ENCODE measurements around the gene PAIP2B. TPM values are rescaled to one million over a fixed set of nuclear protein-coding genes. Genes with fewer than 3 reads are reported as not detected.

PAIP2B gene
- total and polyA plus RNA-seq, 8 donors = 4.9 to 14.1 (median 8.1) TPM

DNA sequence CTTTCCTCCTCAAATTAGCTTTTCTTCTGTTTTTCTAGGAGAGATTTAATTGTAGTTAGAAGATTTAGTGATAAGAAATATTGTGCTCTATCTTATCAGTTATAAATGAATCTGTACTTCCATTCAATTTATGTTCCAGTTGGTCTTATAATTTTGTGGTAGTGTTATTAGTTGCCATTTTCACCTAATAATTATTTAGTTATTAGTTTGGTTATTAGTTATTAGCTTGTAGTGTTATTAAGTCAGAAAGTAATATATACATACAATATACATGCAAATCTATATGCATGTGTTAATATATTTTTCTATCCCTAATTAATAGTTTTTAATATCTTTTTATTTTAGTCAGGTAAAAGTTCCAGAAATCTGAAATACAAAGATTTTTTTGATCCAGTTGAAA is 93.3 kb downstream of the PAIP2B start:
- DNase-seq = no peak
- Histone ChIP-seq H3K27me3 (no peaks in the 10 kb centered on the region), H3K27ac (no peak overlapping the region), H3K9me3 (no peaks in the 10 kb centered on the region), H3K4me3 (no peak overlapping the region), H3K4me1 (peaks cover 15 to 34% (median 25%) of the 10 kb centered on the region in 4 donors), H3K36me3 (peaks cover 33 to 58% (median 56%) of the 10 kb centered on the region in 4 donors)
- intact Hi-C loops (cut with DNase I; ENCODE audit: low total_unique reads) = no loop called here
- no peak for TF ChIP-seq POLR2A (IDR thresholded peaks at IDR 0.05)
- TF ChIP-seq, protein P1, sequence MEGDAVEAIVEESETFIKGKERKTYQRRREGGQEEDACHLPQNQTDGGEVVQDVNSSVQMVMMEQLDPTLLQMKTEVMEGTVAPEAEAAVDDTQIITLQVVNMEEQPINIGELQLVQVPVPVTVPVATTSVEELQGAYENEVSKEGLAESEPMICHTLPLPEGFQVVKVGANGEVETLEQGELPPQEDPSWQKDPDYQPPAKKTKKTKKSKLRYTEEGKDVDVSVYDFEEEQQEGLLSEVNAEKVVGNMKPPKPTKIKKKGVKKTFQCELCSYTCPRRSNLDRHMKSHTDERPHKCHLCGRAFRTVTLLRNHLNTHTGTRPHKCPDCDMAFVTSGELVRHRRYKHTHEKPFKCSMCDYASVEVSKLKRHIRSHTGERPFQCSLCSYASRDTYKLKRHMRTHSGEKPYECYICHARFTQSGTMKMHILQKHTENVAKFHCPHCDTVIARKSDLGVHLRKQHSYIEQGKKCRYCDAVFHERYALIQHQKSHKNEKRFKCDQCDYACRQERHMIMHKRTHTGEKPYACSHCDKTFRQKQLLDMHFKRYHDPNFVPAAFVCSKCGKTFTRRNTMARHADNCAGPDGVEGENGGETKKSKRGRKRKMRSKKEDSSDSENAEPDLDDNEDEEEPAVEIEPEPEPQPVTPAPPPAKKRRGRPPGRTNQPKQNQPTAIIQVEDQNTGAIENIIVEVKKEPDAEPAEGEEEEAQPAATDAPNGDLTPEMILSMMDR (IDR thresholded peaks at IDR 0.05) = no peak
- TF ChIP-seq EP300 (IDR thresholded peaks at IDR 0.05) = no peak
- no peak for TF ChIP-seq POLR2AphosphoS5 (IDR thresholded peaks at IDR 0.05)

Small RNA genes within 50 kb of the gene (small RNA-seq; reads per million reads assigned to genes)
- gene AC007881.1 = 0 reads per million in 4 donors

Other genes starting within 250 kb of the PAIP2B start
- gene ANKRD53, start 248.5 kb downstream of the PAIP2B start, total RNA-seq = under 1 TPM in 1 of 5 donors, not detected in 4; 0.45 TPM
- gene ANKRD53, start 248.5 kb downstream of the PAIP2B start, polyA plus RNA-seq = 1 to 10 TPM in 2 of 3 donors, under 1 TPM in 1; 0.88 to 2.3 (median 1.3) TPM
- 10 to 100 TPM in 2 of 5 donors, 1 to 10 TPM in 3; 5.2 to 39.1 (median 9.4) TPM for gene TEX261, start 232.2 kb downstream of the PAIP2B start, total RNA-seq
- 10 to 100 TPM; 17.1 to 19.2 (median 17.9) TPM for gene TEX261, start 232.2 kb downstream of the PAIP2B start, polyA plus RNA-seq
- gene NAGK, start 158.5 kb downstream of the PAIP2B start, total RNA-seq = 100 to 1,000 TPM in 1 of 5 donors, 10 to 100 TPM in 4; 25.9 to 112 (median 62.4) TPM
- gene NAGK, start 158.5 kb downstream of the PAIP2B start, polyA plus RNA-seq = 100 to 1,000 TPM in 2 of 3 donors, 10 to 100 TPM in 1; 93.8 to 124 (median 117) TPM
- gene MCEE, start 96.9 kb downstream of the PAIP2B start, total RNA-seq = 10 to 100 TPM in 2 of 5 donors, 1 to 10 TPM in 2, not detected in 1; 4.0 to 25.1 (median 15.8) TPM
- gene MCEE, start 96.9 kb downstream of the PAIP2B start, polyA plus RNA-seq = 10 to 100 TPM; 31.2 to 53.6 (median 32.2) TPM
- gene MPHOSPH10, start 96.5 kb downstream of the PAIP2B start, total RNA-seq = 10 to 100 TPM; 16.2 to 30.6 (median 23.3) TPM
- 10 to 100 TPM; 17.9 to 25.1 (median 22.8) TPM for gene MPHOSPH10, start 96.5 kb downstream of the PAIP2B start, polyA plus RNA-seq
- 100 to 1,000 TPM in 4 of 5 donors, 10 to 100 TPM in 1; 92.4 to 411 (median 224) TPM for gene ZNF638, start 104.7 kb upstream of the PAIP2B start, total RNA-seq
- gene ZNF638, start 104.7 kb upstream of the PAIP2B start, polyA plus RNA-seq = 10 to 100 TPM; 55.2 to 94.8 (median 59.6) TPM
- 10 to 100 TPM in 3 of 5 donors, 1 to 10 TPM in 2; 5.8 to 13.4 (median 11.1) TPM for gene DYSF, start 226.5 kb upstream of the PAIP2B start, total RNA-seq
- gene DYSF, start 226.5 kb upstream of the PAIP2B start, polyA plus RNA-seq = 1 to 10 TPM; 2.1 to 4.3 (median 2.2) TPM

Data from stomach (tissue), 9 donors.